ENCODE measurements around the gene TTYH3. TPM values are rescaled to one million over a fixed set of nuclear protein-coding genes. Genes with fewer than 3 reads are reported as not detected.
A peak's percentile ranks its signal among the peaks of the same experiment; 100 is the strongest.

The TTYH3 gene
- total RNA-seq, 1 donor from 2014 or later = 106 TPM

- no peak for DNase-seq (ENCODE audit: low read depth)
- no peak for TF ChIP-seq CTCF (IDR thresholded peaks at IDR 0.05; ENCODE audit: insufficient read depth, low read length, poor library complexity, severe bottlenecking)
- H3K4me3 ChIP-seq (ENCODE audit: low read depth, low read length) = no peak overlapping the region
- no peaks in the 10 kb centered on the region for H3K36me3 ChIP-seq (ENCODE audit: control insufficient read depth, insufficient read depth, low read length)
- H3K27me3 ChIP-seq (ENCODE audit: control insufficient read depth, insufficient read depth, low read length) = no peaks in the 10 kb centered on the region
These were observed 1.8 kb upstream of the TTYH3 start for GRCh38 chr7:2629746-2630681.

- Histone ChIP-seq H3K4me3 (ENCODE audit: low read depth, low read length) (peak overlapping the region; percentile 99), H3K36me3 (ENCODE audit: control insufficient read depth, insufficient read depth, low read length) (no peaks in the 10 kb centered on the region), H3K27me3 (ENCODE audit: control insufficient read depth, insufficient read depth, low read length) (no peaks in the 10 kb centered on the region)
- TF ChIP-seq CTCF (IDR thresholded peaks at IDR 0.05; ENCODE audit: insufficient read depth, low read length, poor library complexity, severe bottlenecking) = no peak
- DNase-seq (ENCODE audit: low read depth) = no peak
These were observed 1.1 kb downstream of the TTYH3 start for GRCh38 chr7:2632733-2633537.

GRCh38 chr7:2633538-2634266 is 1.9 kb downstream of the TTYH3 start:
- no peak for DNase-seq (ENCODE audit: low read depth)
- H3K27me3 ChIP-seq (ENCODE audit: control insufficient read depth, insufficient read depth, low read length) = no peaks in the 10 kb centered on the region
- TF ChIP-seq CTCF (IDR thresholded peaks at IDR 0.05; ENCODE audit: insufficient read depth, low read length, poor library complexity, severe bottlenecking) = no peak
- no peaks in the 10 kb centered on the region for H3K36me3 ChIP-seq (ENCODE audit: control insufficient read depth, insufficient read depth, low read length)
- H3K4me3 ChIP-seq (ENCODE audit: low read depth, low read length) = peak overlapping the region; percentile 99

GRCh38 chr7:2634267-2635145 is 2.7 kb downstream of the TTYH3 start:
- TF ChIP-seq CTCF (IDR thresholded peaks at IDR 0.05; ENCODE audit: insufficient read depth, low read length, poor library complexity, severe bottlenecking) = no peak
- peak overlapping the region; percentile 99 for H3K4me3 ChIP-seq (ENCODE audit: low read depth, low read length)

GRCh38 chr7:2635148-2635668 is 3.4 kb downstream of the TTYH3 start:
- no peaks in the 10 kb centered on the region for H3K27me3 ChIP-seq (ENCODE audit: control insufficient read depth, insufficient read depth, low read length)
- no peak for TF ChIP-seq CTCF (IDR thresholded peaks at IDR 0.05; ENCODE audit: insufficient read depth, low read length, poor library complexity, severe bottlenecking)

More at GRCh38 chr7:2634267-2635145, 2.7 kb downstream of the TTYH3 start:
- H3K36me3 ChIP-seq (ENCODE audit: control insufficient read depth, insufficient read depth, low read length) = no peaks in the 10 kb centered on the region
- DNase-seq (ENCODE audit: low read depth) = no peak
- no peaks in the 10 kb centered on the region for H3K27me3 ChIP-seq (ENCODE audit: control insufficient read depth, insufficient read depth, low read length)

More at GRCh38 chr7:2635148-2635668, 3.4 kb downstream of the TTYH3 start:
- no peak for DNase-seq (ENCODE audit: low read depth)
- Histone ChIP-seq H3K4me3 (ENCODE audit: low read depth, low read length) (no peak overlapping the region), H3K36me3 (ENCODE audit: control insufficient read depth, insufficient read depth, low read length) (no peaks in the 10 kb centered on the region)

Measured in kidney epithelial cell (primary cell).